Fibroblast of mammary gland (primary cell): Measurements from ENCODE around the gene GRM2.

Experiments
- DNase-seq: peaks from one replicate; pipeline ENCODE4 v3.0.0-alpha.2; 2010; ENCODE audit warnings: low read depth
- H3K4me3 ChIP-seq: 2 replicates; pipeline ENCODE4 v1.5.1; 2011; ENCODE audit warnings: low read depth, mild to moderate bottlenecking, low read length, moderate library complexity; ENCODE audit not compliant: control insufficient read depth
- CTCF ChIP-seq: conservative IDR thresholded peaks from 2 replicates; pipeline ENCODE4 v1.5.1; 2011; ENCODE audit warnings: low read depth, low read length, inconsistent platforms; ENCODE audit not compliant: control insufficient read depth, insufficient read depth

Gene GRM2

GRCh38 chr3:51712963-51713362 is 6.1 kb downstream of the GRM2 start:
- no peak overlapping the region for H3K4me3 ChIP-seq
- TF ChIP-seq CTCF: no peak
- DNase-seq: no peak

GRCh38 chr3:51715231-51715976 is 8.5 kb downstream of the GRM2 start:
- no peak for DNase-seq
- TF ChIP-seq CTCF: no peak
- H3K4me3 ChIP-seq: no peak overlapping the region

GRCh38 chr3:51715977-51716294 is 9.1 kb downstream of the GRM2 start:
- no peak for TF ChIP-seq CTCF
- H3K4me3 ChIP-seq: no peak overlapping the region
- DNase-seq: no peak

GRCh38 chr3:51716805-51717204 is 9.9 kb downstream of the GRM2 start:
- no peak for TF ChIP-seq CTCF
- H3K4me3 ChIP-seq: no peak overlapping the region
- DNase-seq: no peak

- TF ChIP-seq CTCF: no peak
- DNase-seq: no peak
- H3K4me3 ChIP-seq: no peak overlapping the region
Observed at GRCh38 chr3:51717446-51717845, 10.6 kb downstream of the GRM2 start.

GRCh38 chr3:51717947-51718346 is 11.1 kb downstream of the GRM2 start:
- TF ChIP-seq CTCF: no peak
- no peak for DNase-seq
- no peak overlapping the region for H3K4me3 ChIP-seq
